DND-41 (cell line): Measurements from ENCODE around the gene RPIA.

Source experiments
- EZH2 ChIP-seq: IDR thresholded peaks from 3 replicates; pipeline ENCODE4 v1.6.1; 2012; ENCODE audit warnings: borderline replicate concordance, low read depth, mild to moderate bottlenecking, moderate library complexity, low read length, inconsistent platforms; ENCODE audit not compliant: severe bottlenecking
- TF ChIP-seq, protein P1 (sequence below): IDR thresholded peaks from 2 replicates; pipeline ENCODE4 v1.5.1; 2012; ENCODE audit warnings: borderline replicate concordance, low read length, moderate library complexity, mild to moderate bottlenecking; ENCODE audit not compliant: poor library complexity, severe bottlenecking; ENCODE audit errors: extremely low read depth

DNA sequence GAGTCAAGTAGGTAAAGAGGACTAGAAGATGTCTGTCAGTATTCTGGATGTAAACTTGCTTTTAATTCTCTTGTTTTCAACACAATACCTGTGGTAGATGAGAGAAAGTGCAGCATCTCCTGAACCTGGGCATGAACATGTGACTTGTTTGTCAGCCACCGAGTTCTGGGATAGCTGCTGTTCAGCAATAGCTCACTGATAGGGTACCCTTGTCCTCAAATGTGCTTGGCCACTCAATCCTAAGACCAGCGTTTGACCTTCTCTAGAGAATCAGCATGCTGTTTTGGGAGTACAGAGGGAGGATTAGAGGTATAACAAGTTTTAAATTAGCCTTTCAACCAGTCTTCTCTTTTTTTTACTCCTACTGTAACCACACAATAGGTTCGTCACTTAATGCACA is 23.2 kb downstream of the RPIA start:
- TF ChIP-seq, protein P1, sequence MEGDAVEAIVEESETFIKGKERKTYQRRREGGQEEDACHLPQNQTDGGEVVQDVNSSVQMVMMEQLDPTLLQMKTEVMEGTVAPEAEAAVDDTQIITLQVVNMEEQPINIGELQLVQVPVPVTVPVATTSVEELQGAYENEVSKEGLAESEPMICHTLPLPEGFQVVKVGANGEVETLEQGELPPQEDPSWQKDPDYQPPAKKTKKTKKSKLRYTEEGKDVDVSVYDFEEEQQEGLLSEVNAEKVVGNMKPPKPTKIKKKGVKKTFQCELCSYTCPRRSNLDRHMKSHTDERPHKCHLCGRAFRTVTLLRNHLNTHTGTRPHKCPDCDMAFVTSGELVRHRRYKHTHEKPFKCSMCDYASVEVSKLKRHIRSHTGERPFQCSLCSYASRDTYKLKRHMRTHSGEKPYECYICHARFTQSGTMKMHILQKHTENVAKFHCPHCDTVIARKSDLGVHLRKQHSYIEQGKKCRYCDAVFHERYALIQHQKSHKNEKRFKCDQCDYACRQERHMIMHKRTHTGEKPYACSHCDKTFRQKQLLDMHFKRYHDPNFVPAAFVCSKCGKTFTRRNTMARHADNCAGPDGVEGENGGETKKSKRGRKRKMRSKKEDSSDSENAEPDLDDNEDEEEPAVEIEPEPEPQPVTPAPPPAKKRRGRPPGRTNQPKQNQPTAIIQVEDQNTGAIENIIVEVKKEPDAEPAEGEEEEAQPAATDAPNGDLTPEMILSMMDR, result no peak
- TF ChIP-seq EZH2, result no peak
